Fibroblast of skin of abdomen (primary cell): ENCODE data around the gene KCNG1. TPM values are rescaled to one million over a fixed set of nuclear protein-coding genes. Genes with fewer than 3 reads are reported as not detected.
"Not testable (repeated sequence)": the region's sequence is repeated elsewhere in the genome, so short reads cannot be mapped to it uniquely, and the experiment has no call there.

Experiments
- DNase-seq: peaks from one replicate; pipeline ENCODE4 v3.0.0-alpha.2; 2013
- polyA plus RNA-seq, 2 experiments: library from polyadenylated mRNA; unstranded; fragments of 120-200 nt; gene quantifications; one replicate each; pipeline ENCODE4 v1.2.1, GENCODE V29; 2013; ENCODE audit not compliant: insufficient read length in 2 of 2

KCNG1 gene
- 90.1 TPM for polyA plus RNA-seq (2013, experiment 1 of 2; ENCODE audit: insufficient read length)
- 102 TPM for polyA plus RNA-seq (2013, experiment 2 of 2; ENCODE audit: insufficient read length)

- peak; percentile 84 for DNase-seq
Observed at GRCh38 chr20:51022803-51023616, at the start of gene KCNG1. TSS of gene KCNG1 (minus strand) at chr20:51023107. CDS start at chr20:51010338, 12,769 bp downstream.

GRCh38 chr20:51070621-51071020 is 47.7 kb upstream of the KCNG1 start:
- no peak for DNase-seq

GRCh38 chr20:51067792-51068191 is 44.9 kb upstream of the KCNG1 start:
- no peak for DNase-seq

- DNase-seq = no peak
Observed at GRCh38 chr20:51065615-51066014, 42.7 kb upstream of the KCNG1 start.

GRCh38 chr20:51064137-51064536 is 41.2 kb upstream of the KCNG1 start:
- no peak for DNase-seq

GRCh38 chr20:51062065-51062464 is 39.2 kb upstream of the KCNG1 start:
- DNase-seq = no peak

GRCh38 chr20:51061418-51062045 is 38.6 kb upstream of the KCNG1 start:
- DNase-seq = no peak

GRCh38 chr20:51060301-51060700 is 37.4 kb upstream of the KCNG1 start:
- DNase-seq = no peak

- no peak for DNase-seq
Observed at GRCh38 chr20:51059862-51060261, 37.0 kb upstream of the KCNG1 start.

GRCh38 chr20:51058017-51058416 is 35.1 kb upstream of the KCNG1 start:
- DNase-seq = no peak

- DNase-seq = no peak
Observed at GRCh38 chr20:51054233-51054632, 31.3 kb upstream of the KCNG1 start.

- no peak for DNase-seq
Observed at GRCh38 chr20:51050531-51051075, 27.7 kb upstream of the KCNG1 start.

- DNase-seq = no peak
Observed at GRCh38 chr20:51046021-51046985, 23.4 kb upstream of the KCNG1 start.

GRCh38 chr20:51045492-51045891 is 22.6 kb upstream of the KCNG1 start:
- not testable (repeated sequence) for DNase-seq

GRCh38 chr20:51044796-51045195 is 21.9 kb upstream of the KCNG1 start:
- DNase-seq = no peak

- DNase-seq = peak; percentile 86
Observed at GRCh38 chr20:51043811-51044210, 20.9 kb upstream of the KCNG1 start.

- DNase-seq = no peak
Observed at GRCh38 chr20:51042657-51043247, 19.8 kb upstream of the KCNG1 start.

GRCh38 chr20:51042064-51042463 is 19.2 kb upstream of the KCNG1 start:
- DNase-seq = no peak

- DNase-seq = no peak
Observed at GRCh38 chr20:51037532-51038115, 14.7 kb upstream of the KCNG1 start.

- no peak for DNase-seq
Observed at GRCh38 chr20:51036827-51037531, 14.1 kb upstream of the KCNG1 start.

- peak; percentile 56 for DNase-seq
Observed at GRCh38 chr20:51036226-51036625, 13.3 kb upstream of the KCNG1 start.
